C4-2B (cell line): Measurements from ENCODE around the gene FOXP1.

Source experiments
- H3K27ac ChIP-seq: fragments of 450-650 bp; 2 replicates; pipeline ENCODE4 v1.5.1; 2017
- ZFX ChIP-seq: fragments of 450-650 bp; IDR thresholded peaks from 2 replicates; pipeline ENCODE4 v1.6.1; 2017
- TF ChIP-seq, protein P1 (sequence below): fragments of 450-650 bp; conservative IDR thresholded peaks from 2 replicates; pipeline ENCODE4 v1.5.1; 2017; ENCODE audit warnings: mild to moderate bottlenecking

The FOXP1 gene

DNA sequence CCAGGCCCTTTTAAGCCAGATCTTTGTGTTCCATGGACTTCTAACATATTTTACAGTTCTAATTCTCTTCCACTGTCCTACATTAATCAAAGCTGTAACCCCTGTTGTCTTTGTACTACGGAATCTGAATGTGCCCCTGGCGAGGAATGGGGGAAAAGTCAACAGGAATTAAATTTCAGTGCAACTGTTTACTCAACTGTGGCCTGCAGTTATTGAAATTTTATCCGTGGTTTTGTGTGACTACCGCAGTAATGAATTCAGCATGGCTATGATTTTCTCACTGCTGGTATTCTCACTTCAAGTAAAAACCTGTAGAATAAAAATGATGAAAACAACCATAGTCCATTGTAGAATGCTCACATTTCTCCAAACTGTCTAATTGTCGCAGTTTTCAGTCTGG, 388.0 kb downstream of the FOXP1 start:
- TF ChIP-seq, protein P1, sequence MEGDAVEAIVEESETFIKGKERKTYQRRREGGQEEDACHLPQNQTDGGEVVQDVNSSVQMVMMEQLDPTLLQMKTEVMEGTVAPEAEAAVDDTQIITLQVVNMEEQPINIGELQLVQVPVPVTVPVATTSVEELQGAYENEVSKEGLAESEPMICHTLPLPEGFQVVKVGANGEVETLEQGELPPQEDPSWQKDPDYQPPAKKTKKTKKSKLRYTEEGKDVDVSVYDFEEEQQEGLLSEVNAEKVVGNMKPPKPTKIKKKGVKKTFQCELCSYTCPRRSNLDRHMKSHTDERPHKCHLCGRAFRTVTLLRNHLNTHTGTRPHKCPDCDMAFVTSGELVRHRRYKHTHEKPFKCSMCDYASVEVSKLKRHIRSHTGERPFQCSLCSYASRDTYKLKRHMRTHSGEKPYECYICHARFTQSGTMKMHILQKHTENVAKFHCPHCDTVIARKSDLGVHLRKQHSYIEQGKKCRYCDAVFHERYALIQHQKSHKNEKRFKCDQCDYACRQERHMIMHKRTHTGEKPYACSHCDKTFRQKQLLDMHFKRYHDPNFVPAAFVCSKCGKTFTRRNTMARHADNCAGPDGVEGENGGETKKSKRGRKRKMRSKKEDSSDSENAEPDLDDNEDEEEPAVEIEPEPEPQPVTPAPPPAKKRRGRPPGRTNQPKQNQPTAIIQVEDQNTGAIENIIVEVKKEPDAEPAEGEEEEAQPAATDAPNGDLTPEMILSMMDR = no peak
- no peak for TF ChIP-seq ZFX
- H3K27ac ChIP-seq = no peak overlapping the region

DNA sequence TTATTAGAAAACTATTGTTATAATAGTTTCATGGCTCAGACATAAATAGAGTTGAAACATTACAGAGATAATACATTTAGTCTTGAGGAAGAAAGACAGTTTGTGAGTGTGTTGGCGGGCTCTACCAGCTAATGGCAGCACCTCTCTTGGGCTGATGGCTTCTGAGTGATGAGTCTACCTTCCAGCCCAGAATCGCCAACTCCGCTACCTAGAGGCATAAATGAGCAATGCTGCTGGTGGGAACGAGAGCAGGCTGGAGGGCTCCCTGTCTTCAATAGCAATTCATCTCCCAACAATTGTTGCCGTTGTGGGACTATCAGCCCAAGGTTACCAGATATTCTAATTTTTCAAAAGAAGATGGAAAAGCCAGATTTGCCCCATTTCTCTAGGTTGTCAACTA, 388.7 kb downstream of the FOXP1 start:
- H3K27ac ChIP-seq = no peak overlapping the region
- TF ChIP-seq, protein P1 = no peak
- TF ChIP-seq ZFX = no peak

DNA sequence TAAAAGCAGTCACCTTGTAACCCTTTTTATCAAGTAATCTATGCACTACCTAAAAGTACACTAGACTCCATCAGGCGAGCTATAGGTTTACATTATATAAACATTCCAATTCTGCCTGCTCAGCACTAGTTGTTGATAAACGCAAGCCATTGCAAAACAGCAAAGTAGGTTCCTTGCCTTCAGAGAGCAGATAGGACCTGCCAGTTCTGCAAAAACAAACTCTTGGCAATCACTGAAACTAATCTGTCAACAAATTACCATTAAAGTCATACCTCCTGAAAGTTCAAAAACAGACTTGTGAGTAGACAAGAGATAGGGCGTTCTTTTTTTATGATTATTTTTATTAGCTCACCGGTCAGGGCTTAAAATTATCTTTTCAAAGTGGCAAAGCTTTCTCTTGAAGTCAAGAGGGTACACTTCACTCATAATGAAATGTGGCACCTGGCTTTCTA, 392.5 kb downstream of the FOXP1 start:
- no peak overlapping the region for H3K27ac ChIP-seq
- TF ChIP-seq, protein P1 = no peak; the same call in 1 of the 2 replicates
- no peak for TF ChIP-seq ZFX

DNA sequence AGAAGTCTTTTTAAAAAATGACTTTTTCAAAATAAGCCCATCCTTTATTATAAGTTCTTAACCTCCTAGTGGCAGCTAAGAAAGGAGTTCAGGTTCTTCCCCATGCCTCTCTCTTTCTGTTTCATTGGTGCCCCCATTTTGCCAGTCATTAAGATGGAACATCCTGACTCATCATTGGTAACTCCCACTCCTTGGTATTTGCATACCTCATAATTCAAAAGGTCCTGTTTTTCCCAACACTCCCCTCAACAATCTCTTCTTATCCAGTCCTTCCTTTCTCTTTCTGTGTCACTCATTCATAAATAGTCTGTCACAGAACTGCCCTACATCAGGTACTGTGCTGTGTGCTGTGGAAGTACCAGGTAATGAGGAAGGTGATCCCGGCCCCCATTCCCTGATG, 394.0 kb downstream of the FOXP1 start:
- H3K27ac ChIP-seq = peak overlapping the region; percentile 91
- TF ChIP-seq ZFX = no peak
- TF ChIP-seq, protein P1 = no peak

DNA sequence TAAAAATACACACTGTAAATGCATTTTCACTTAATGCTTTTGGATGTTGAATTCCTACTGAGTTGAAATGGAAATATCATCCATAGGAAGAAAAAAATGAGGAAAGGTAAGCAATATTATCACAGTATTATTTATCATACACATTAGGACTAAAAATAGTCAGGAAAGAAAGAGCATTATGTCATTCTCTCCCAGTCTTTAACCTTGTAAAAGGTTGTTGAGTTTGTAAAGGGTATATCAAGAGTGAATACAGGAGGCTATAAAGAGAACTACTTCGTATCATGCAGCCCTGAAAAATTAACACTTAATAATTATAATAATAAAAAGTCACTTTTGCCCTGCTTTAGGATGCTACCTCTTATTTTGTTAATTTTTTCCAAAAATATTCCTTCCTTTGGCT, 395.8 kb downstream of the FOXP1 start:
- no peak overlapping the region for H3K27ac ChIP-seq
- no peak for TF ChIP-seq ZFX
- TF ChIP-seq, protein P1 = no peak

DNA sequence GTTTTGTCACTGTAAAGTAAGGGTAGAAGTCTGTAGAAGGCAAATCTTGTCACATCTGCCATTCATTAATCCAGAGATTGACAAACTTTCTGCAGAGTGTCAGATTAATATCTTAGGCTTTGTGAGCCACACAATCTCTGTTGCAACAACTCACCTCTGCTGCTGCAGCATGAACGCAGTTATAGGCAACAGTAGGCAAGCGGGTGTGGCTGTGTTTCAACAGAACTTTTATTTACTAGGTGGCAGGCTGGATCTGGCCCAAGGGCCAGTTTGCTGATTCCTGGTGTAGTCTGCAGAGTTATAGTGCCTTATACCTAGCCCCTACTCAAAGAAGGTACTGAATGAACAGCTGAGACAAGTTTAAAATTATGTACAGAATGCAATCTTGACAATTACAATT, 396.7 kb downstream of the FOXP1 start:
- H3K27ac ChIP-seq = no peak overlapping the region
- TF ChIP-seq, protein P1 = no peak
- no peak for TF ChIP-seq ZFX

DNA sequence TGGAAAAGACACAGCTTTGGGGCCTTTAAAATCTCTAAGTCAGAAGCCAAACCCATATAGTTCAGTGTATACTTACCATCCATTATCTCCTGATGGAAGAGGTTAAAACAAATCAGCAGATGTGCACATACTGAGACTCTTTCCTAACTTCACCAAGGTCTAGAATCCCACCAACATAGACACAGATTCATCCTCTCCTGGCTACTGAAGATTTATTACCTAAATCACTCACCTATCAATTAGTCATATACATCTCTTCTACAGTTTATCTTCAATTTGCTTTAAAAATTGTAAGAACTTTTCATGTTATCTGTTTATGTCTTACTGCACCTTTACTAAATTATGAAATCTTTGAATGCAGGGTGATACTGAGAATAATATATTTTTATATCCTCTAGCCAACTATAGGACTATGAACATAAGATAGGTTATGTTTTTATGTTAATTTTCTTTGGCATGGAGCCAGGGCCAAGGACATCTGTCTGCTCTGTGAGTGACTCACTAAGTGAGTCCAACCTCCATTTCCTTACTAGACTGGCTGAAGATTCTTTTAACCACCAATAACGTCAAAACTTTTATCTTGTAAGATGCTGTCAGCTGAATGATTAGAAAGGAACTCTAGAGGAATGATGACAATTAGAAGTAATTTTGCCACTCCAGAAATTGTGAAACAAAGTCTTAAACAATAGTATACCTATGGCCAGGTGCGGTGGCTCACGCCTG, 397.6 kb downstream of the FOXP1 start:
- no peak for TF ChIP-seq ZFX
- TF ChIP-seq, protein P1 = no peak
- no peak overlapping the region for H3K27ac ChIP-seq
